NCI-H82 (cell line): ENCODE measurements around the gene RUFY2.
A peak's percentile ranks its signal among the peaks of the same experiment; 100 is the strongest.

Experiments used
- DNase-seq: peaks from one replicate; lab custom pipeline; 2025; lab: John Stamatoyannopoulos, UW

The RUFY2 gene

DNA sequence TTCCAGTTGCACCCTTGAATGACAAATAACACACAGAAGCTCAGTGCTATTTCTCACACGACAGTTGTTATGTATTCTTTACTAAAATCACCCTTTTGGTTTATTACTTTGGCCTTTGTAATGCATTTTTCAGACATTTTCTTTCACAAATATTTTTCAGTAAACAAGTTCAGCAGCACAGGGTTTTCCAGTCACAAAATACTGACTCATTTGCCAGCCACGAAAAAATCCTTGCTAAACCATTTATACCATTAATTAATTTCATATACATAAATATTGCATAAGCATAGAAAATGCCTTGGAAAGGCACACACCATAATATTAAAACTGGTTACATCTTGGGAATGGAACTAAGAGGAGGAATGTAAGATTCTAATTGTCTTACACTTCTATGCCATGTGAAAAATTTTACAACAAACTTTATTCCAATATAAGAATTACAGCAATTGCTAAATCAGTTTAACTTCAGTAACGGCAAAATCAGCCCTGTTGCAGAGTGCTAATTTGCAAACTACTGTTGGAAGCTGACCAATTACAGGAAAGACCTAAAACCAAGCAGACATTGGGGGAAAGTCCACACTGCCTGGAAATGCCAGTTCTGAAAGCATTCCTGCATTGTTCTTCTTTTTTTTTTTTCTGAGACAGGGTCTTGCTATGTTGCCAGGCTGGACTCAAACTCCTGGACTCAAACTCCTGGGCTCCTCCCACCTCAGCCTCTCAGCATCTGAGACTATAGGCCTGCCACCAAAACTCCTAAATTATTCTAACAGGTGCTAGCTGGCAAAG, 42.8 kb downstream of the RUFY2 start:
- DNase-seq = no peak

DNA sequence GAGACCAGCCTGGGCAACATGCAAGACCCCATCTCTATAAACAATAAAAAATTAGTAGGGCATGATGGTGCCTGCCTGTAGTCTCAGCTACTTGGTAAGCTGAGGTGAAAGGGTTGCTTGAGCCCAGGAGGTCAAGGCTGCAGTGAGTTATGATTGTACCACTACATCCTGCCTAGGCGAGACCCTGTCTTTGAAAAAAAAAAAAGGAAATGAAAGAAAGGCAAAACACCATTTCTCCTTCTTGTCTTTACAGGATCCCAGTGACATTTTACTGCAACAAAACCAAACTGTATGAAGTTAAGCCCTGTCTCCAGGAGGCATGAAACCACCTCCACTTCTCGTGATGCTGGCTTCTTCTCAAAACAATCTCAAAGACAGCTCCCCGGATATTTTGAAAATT, 44.5 kb downstream of the RUFY2 start:
- DNase-seq = no peak

DNA sequence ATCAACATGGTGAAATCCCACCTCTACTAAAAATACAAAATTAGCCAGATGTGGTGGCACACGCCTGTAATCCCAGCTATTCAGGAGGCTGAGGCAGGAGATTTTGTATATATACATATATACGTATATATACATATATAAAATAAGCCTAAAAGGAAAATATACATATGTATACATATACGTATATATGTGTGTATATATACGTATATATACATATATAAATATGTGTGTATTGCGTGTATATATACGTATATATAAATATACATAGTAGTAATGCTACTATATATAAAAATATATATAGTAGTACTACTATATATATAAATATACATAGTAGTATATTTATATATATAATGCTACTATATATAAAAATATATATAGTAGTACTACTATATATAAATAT, 47.9 kb downstream of the RUFY2 start:
- no peak for DNase-seq

DNA sequence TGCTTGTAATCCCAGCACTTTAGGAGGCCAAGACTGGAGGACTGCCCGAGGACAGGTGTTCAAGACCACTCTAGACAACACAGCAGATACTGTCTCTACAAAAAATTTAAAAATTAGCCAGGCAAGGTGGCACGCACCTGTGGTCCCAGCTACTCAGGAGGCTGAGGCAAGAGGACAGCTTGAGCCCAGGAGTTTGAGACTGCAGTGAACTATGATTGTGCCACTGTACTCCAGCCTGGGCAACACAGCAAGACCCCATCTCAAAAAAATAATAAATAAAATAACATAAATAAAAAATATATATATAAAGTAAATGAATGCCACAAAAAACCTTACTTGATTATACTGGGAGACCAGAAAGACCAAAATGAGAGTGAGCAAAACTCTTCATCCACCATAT, 53.5 kb downstream of the RUFY2 start:
- DNase-seq = no peak

DNA sequence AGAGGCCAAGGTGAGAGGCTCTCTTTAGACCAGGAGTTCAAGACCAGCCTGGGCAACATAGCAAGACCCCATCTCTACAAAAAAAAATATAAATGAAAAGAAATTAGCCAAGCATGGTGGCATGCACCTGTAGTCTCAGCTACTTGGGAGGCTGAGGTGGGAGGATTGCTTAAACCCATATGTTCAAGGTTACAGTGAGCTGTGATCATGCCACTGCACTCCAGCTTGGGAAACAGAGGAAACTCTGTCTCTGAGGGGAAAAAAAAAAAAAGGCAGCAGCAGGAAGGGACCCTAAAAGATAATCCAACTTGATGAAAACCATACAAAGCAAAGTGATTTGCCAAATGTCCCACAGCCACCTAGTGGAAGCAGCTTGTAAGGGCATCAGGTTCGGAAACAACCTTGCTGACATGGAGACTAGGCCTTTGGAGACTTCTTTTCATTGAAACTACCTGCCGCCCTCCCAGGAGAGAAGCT, 58.8 kb downstream of the RUFY2 start:
- peak; percentile 60 for DNase-seq

DNA sequence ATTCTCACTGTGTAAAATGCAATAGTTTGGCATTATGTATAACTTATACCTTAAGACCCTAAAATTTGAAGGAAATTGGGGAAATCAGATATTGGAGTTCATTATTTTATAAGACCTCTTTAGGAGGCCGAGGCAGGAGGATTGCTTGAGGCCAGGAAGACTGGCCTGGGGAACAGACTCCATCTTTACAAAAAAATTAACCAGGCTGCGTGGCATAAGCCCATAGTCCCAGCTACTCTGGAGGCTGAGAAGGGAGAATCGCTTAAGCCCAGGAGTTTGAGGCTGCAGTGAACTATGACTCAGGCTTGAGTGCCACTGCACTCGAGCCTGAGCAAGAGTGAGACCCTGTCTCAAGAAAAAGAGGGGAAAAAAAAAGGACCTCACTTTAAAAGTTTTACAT, 60.3 kb downstream of the RUFY2 start:
- DNase-seq = peak; percentile 5

DNA sequence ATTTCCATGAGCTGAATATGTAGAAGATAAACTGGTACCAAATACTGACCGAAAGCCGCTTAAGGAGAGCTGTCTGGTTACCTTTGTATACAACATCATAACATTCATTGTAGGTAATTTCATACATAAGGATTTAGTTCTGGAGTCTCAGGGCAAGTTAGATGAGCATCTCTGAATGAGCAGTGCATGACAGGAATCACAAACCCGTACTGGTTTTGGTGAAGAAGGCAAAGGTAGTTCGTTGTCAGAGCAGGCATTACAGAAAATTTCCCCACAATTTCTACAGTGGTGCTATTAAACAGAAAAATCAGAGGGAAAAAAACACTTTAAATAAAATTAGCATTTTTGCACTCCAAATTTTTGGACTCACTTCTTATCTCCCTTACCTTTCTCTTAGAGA, 61.5 kb downstream of the RUFY2 start:
- no peak for DNase-seq

DNA sequence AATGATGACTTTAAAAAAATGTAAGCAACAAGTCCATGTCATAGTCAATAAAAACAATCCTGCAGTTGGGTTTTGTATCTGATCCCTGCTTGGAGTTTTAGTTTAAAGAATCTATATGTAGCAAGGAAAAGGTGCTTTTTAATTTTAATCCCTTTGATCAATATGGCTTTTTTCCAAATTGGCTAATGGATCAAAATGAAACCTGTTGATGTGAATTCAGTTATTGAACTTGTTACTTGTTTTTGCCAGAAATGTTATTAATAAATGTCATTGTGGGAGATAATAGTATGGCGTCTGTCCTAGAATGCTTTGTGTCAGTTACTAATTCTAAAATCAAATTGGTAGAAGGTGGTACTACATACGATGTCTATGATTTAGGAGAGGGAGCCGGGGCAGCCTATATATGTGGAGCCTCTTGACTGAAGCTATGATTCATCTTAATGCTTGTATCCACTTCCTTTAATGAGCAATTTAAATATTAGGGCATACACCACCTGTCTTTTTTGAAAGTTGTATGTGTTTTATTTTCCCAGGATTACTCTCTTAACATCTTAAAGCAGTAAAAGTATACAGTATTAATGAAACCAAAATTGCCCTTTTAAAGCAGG, 64.1 kb downstream of the RUFY2 start:
- DNase-seq = no peak

DNA sequence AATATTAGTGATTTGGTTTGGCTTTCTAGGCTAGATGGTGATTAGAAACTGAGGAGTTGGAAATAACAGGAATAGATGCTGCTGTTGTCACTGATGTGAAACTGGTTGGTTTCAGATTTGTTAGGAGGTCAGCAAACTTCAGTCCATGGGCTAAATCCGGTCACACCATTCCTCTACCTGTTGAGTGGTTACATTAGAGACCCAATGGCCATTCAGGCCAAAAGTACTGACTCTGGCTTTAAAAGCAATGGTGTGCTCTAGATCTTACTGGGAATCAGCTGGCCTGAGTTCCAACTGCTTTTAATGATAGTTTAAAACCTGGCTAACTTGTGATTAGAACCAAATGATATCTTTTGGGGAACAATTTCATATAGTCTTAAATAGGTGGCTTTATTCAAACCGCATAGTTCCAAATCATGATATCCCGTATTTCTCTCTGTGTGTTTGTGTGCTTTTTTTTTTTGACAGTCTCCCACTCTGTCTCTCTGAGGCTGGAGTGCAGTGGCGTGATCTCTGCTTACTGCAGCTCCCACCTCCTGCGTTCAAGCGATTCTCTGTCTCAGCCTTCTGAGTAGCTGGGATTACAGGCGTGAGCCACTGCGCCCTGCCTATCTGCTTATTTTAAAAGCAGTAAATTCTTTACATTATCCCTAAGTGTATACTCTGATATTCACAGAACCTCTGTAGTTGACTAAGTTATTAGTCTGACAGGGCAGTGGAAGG, 66.6 kb downstream of the RUFY2 start:
- no peak for DNase-seq

DNA sequence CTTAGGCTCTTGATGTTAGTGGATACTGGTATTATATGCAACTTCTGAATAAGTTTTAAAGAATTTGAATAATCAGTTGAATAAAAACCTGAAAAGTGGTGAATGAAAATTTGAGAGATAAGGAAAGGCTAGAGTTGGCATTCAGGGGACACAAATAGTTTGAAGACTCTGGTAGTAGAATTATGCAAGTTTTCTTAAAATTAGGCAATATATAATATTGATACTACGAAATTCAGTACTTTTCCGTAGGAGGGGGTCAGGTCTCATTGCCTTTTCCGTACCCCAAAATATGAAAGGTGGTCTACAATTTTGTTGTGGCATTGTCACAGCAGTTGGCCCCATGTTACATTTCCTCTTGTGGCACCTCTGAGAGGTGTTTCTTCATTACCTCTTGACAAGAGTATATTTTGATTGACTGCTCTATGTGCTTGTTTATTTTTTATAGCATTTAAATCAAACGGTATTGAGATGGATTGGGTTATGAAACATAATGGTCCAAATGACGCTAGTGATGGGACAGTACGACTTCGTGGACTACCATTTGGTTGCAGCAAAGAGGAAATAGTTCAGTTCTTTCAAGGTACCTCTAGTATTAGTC, 70.2 kb downstream of the RUFY2 start:
- DNase-seq = no peak

DNA sequence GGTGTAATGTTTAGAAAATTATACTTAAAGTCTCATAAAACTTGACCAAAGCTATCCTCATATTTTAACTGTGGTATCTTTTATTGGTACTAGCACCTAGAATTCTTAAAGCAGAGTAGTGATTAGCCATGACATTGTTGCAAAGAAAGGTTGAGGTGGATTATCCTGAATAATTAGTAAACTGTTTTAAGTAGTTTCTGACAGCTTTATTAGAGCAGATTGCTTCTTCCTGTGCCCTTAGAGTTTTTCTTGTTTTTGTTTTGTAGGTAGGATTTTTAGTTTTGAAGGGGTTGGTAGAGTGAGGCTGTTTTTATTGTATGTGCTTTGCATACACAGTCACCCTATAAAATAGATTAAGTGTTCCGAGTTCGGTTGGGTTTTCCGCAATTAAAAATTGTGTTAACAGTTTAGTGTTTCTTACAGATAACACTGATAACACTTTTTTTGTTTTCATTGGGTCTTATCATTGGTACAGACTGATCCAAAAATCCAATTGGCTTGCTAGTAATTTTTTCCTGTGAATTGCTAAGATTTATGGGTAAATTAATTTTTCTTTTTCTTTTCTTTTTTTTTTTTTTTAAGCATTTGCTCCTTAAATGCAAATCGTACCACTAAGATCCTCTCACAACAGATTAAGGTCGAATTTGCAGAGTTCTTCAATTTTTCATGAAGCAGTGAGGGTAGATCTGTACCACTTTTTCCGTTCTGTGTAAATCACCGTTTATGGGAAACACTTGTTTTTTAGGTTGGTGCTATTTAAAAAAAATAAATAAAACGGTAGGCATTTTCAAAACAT, 72.2 kb downstream of the RUFY2 start:
- DNase-seq = peak; percentile 19

DNA sequence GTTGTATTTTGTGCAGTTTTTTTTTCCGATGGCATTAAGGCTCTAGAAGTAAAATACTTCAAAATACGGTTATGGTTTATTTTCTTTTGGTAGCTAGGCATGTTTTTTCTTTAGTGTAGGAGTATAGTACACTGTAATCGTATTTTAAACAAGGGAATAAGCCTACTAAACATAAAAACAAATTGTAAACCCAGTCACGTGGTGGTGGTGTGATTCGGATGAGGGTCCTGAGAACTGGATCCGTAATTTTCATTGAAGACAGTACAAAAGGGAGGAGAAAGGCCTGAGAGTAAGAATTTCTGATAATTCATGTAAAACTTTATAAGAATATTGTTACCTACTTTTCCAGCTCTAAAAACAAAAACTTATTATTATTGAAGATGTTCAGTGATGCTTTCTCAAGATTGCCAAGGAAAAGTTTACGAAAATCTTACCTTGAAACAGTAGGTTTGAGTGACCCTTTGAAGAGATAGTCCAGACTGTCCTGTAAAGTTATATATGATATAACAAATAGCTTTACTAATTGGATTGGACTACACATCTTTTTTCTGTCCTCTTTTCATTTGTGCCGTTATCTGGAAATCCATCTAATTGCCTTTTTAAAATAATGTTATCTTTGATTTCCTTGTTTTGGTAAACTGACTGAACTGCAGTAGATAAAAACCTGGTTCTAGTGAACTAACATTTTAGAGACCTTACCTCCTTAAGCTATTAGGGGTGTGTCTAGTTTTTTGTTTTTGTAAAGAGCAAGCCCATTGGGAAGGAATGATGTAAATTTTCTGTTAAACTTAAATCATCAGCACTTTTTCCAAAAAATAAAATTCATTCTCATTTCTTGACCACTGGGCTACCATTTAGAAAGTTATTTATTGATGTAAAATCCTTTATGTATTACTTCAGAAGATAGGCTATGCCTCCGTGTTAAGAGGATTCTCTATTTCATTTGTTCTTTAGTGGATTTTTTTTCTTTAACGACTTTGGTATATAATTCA, 73.3 kb downstream of the RUFY2 start:
- DNase-seq = peak; percentile 23

DNA sequence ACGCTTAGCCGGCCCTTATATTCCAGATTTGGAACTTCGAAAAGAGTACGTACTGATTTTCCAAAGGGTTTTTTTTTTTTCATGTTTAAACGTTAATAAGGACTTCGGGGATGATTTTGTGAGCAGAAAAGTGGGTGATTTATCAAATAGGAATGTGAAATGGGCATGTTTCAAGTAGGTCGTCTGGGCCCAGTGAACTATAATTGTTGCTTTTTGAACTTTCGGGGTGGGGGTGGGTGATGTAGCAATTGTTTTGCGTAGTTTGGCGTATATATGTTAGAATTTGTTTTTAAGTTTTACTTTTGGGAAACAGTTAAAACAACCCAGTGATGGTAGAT, 74.0 kb downstream of the RUFY2 start:
- no peak for DNase-seq

DNA sequence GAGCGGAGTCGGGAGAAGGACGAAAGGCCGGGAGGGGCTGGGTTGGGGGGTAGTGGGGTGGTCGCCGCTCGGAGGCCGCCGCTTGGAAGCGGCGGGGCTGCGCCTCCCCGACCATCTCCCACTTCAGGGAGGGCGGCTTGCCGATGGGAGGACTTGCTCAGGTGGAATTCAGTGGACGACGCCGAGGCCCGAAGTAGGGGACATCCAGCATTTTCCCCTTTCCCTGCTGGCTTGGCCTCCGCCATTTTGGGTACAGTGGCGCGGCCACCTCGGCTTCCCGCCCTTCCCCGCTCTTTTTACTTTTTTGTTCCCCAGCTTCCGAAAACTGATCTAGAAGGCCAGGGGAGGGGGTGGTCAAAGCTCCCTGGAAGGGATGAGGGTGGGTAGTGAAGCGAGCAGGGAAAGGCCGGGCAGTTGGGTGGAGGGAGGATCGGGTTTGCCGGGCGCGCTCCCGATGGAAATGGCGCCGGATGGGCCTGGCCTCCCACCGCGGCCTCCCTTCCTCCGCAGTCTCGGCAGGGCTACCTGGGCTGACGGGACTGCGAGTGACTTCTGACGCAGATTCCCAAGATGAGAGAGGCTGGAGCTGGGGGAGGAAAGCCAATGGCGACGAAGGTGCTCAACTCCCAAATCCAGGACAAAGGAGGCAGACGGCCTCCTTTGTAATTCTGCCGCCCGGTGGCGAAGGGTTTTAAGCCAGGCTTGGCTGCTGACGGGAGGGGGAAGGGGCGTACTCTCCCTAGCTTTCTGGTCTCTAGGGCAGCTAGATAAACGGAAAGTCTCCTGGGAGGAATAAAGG, 74.6 kb downstream of the RUFY2 start, which contains the start of gene PBLD:
Gene PBLD (minus strand): TSS at position 670 of the 799 bp plus-strand sequence. CDS start 26,084 bp downstream, outside the sequence.
- peak; percentile 89 for DNase-seq

DNA sequence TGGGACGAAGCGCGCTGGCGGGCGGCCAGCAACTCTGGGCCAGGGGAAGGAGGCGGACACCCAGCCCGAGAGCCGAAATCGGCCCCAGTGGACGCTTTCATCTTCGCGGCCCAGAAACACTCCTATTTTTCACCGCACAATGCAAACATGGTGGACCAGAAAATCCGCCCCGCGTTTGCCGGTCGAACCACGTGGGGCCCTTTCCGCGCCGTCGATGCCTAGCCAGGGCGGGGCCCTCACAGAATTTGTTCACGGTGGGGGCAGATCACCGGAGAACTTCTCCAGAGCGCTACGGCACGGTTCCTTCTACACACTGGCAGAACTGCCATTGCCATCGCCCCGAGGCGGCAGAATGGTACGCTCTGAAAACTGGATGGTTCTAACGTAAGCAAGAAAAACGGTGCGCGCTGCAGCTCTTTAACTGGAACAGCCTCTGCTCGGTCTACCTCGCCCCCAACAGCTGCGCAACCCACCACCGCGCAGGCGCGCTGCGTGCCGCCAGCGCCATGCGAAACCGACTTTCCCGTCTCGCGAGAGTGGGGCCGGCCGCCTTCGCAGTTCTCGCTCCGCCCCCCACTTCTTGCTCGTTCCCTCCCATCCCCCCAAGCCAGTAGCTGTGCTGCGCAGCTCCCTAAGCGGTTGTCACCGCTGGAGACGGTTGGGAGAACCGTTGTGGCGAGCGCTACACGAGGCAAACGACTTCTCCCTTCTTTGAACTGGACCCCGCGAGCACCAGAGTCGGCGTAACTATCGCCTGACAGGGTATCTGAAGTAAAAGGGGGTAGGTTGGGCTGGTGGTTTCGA, 75.4 kb downstream of the RUFY2 start, which contains the start of gene HNRNPH3:
Gene HNRNPH3 (plus strand): TSS at position 610 of the 804 bp plus-strand sequence. CDS start 5,158 bp downstream, outside the sequence.
- peak; percentile 98 for DNase-seq

DNA sequence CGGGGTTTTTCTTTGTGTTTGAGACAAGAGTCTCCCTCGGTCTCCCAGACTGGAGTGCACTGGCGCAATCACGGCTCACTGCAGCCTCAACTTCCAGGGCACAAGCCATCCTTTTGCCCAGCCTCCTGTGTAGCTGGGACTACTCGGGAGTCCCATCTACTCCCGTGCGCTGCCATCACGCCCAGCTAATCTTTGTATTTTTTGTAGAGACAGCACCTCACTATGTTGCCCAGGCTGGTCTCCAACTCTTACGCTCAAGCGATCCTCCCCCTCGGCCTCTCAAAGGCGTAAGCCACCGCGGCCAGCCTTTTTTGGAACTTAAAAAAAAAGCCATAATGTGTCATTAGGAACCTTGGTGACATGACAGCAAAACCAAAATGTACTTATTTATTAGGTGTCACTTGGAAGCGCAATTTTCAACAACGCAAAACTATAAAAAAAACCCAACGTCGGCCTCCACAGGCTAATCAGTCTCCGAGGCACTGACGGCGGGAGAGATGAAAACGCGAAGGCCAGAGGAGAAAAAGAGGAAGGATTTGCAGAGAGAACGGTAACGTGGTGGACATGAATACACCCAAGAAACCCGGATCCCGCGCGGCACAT, 76.1 kb downstream of the RUFY2 start:
- peak; percentile 53 for DNase-seq

DNA sequence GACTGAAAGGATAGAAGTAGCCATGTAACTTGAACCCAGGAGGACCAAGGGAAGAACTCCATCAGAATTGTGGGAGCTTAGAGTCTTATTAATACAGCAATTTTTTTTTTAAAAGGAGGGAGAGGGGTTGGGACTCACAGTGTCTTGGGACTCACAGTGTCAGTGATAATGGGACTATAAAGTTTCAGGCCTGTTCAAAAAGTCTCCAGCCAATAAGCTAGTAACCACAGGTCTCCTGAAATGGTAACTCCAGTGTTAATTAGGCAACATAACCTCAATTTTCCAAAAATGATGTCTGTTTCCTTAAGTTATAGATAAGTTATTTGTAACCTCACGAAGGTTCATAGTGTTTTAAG, 77.6 kb downstream of the RUFY2 start:
- peak; percentile 20 for DNase-seq
